ENCODE results near the gene DYNC1I1. TPM values are rescaled to one million over a fixed set of nuclear protein-coding genes. Genes with fewer than 3 reads are reported as not detected.

The DYNC1I1 gene
- total and polyA plus RNA-seq, 4 donors: 0.39 to 7.6 (median 1.5) TPM

DNA sequence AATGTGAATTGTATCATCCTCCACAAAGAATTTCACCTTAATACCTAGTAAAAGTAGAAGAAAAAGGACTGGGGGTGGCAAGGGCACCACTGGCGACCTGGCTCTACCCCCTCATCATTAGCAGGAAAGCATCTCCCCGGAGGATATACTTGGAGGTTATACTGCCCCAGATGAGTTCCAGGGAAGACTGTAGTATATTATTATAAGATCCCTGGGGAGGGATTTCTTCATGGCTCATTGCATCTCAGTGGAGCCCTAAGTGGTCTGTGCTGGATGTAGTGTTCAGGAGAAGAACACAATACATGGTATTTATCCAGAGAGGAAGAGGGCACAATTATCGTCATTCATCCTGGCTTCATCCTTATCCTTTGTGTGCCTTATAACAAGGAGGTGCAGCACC, 14.2 kb upstream of the DYNC1I1 start:
- no peak overlapping the region for H3K27ac ChIP-seq (ENCODE audit: low read depth in 1 of 2, low read length in 1 of 2)
- H3K27me3 ChIP-seq (ENCODE audit: control insufficient read depth in 3 of 3, insufficient read depth in 3 of 3, low read length in 2 of 3): peaks cover 0 to 2% (median 0%) of the 10 kb centered on the region in 3 donors
- H3K9me3 ChIP-seq (ENCODE audit: control insufficient read depth in 4 of 4, insufficient read depth in 3 of 4, low read length in 3 of 4): peaks cover 0 to 3% (median 0%) of the 10 kb centered on the region in 4 donors
- DNase-seq (no peak), ATAC-seq (ENCODE audit: insufficient read depth, low FRiP score) (no peak)
- 77 to 83% methylated on average over 3 of the region's 3 CpGs for WGBS, 2 donors
- no peak overlapping the region for H3K9ac ChIP-seq (ENCODE audit: insufficient read depth in 1 of 2, low read length in 2 of 2)
- no peak overlapping the region for H3K4me3 ChIP-seq
- no peaks in the 10 kb centered on the region for H3K36me3 ChIP-seq (ENCODE audit: control insufficient read depth in 4 of 4, insufficient read depth in 4 of 4, low read length in 4 of 4)
- H3K4me1 ChIP-seq (ENCODE audit: control insufficient read depth in 5 of 5, insufficient read depth in 5 of 5, low read length in 5 of 5): no peaks in the 10 kb centered on the region
- TF ChIP-seq, protein P1, sequence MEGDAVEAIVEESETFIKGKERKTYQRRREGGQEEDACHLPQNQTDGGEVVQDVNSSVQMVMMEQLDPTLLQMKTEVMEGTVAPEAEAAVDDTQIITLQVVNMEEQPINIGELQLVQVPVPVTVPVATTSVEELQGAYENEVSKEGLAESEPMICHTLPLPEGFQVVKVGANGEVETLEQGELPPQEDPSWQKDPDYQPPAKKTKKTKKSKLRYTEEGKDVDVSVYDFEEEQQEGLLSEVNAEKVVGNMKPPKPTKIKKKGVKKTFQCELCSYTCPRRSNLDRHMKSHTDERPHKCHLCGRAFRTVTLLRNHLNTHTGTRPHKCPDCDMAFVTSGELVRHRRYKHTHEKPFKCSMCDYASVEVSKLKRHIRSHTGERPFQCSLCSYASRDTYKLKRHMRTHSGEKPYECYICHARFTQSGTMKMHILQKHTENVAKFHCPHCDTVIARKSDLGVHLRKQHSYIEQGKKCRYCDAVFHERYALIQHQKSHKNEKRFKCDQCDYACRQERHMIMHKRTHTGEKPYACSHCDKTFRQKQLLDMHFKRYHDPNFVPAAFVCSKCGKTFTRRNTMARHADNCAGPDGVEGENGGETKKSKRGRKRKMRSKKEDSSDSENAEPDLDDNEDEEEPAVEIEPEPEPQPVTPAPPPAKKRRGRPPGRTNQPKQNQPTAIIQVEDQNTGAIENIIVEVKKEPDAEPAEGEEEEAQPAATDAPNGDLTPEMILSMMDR (IDR thresholded peaks at IDR 0.05; ENCODE audit: control extremely low read depth, extremely low read depth): no peak

- 91 to 94% methylated on average over 2 of the region's 2 CpGs for WGBS, 2 donors
- H3K4me3 ChIP-seq: no peak overlapping the region
- H3K36me3 ChIP-seq (ENCODE audit: control insufficient read depth in 4 of 4, insufficient read depth in 4 of 4, low read length in 4 of 4): no peaks in the 10 kb centered on the region
- peaks cover 0 to 3% (median 0%) of the 10 kb centered on the region in 4 donors for H3K9me3 ChIP-seq (ENCODE audit: control insufficient read depth in 4 of 4, insufficient read depth in 3 of 4, low read length in 3 of 4)
- no peaks in the 10 kb centered on the region for H3K27me3 ChIP-seq (ENCODE audit: control insufficient read depth in 3 of 3, insufficient read depth in 3 of 3, low read length in 2 of 3)
- TF ChIP-seq, protein P1 (IDR thresholded peaks at IDR 0.05; ENCODE audit: control extremely low read depth, extremely low read depth): no peak
- no peaks in the 10 kb centered on the region for H3K4me1 ChIP-seq (ENCODE audit: control insufficient read depth in 5 of 5, insufficient read depth in 5 of 5, low read length in 5 of 5)
- H3K9ac ChIP-seq (ENCODE audit: insufficient read depth in 1 of 2, low read length in 2 of 2): no peak overlapping the region
- ATAC-seq (ENCODE audit: insufficient read depth, low FRiP score) (no peak), DNase-seq (no peak)
- H3K27ac ChIP-seq (ENCODE audit: low read depth in 1 of 2, low read length in 1 of 2): no peak overlapping the region
These were observed 6.3 kb upstream of the DYNC1I1 start for GRCh38 chr7:95766086-95766485.

DNA sequence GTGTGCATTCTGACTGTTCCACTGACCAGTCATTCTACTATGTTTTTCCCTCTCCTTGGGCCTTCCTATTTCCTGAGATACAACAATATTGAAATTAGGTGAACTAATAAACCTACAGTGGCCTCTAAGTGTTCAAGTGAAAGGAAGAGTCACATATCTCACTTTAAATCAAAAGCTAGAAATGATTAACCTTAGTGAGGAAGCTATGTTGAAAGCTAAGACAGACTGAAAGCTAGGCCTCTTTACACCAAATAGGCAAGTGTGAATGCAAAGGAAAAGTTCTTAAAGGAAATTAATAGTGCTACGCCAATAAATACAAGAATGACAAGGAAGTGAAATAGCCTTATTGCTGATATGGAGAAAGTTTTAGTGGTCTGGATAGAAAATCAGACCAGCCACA, 5.7 kb upstream of the DYNC1I1 start:
- H3K27ac ChIP-seq (ENCODE audit: low read depth in 1 of 2, low read length in 1 of 2): no peak overlapping the region
- H3K4me1 ChIP-seq (ENCODE audit: control insufficient read depth in 5 of 5, insufficient read depth in 5 of 5, low read length in 5 of 5): no peaks in the 10 kb centered on the region
- no peaks in the 10 kb centered on the region for H3K27me3 ChIP-seq (ENCODE audit: control insufficient read depth in 3 of 3, insufficient read depth in 3 of 3, low read length in 2 of 3)
- H3K9ac ChIP-seq (ENCODE audit: insufficient read depth in 1 of 2, low read length in 2 of 2): no peak overlapping the region
- ATAC-seq (ENCODE audit: insufficient read depth, low FRiP score) (no peak), DNase-seq (no peak)
- 90 to 91% methylated on average over 1 of the region's 1 CpG for WGBS, 2 donors
- no peaks in the 10 kb centered on the region for H3K36me3 ChIP-seq (ENCODE audit: control insufficient read depth in 4 of 4, insufficient read depth in 4 of 4, low read length in 4 of 4)
- no peak overlapping the region for H3K4me3 ChIP-seq
- H3K9me3 ChIP-seq (ENCODE audit: control insufficient read depth in 4 of 4, insufficient read depth in 3 of 4, low read length in 3 of 4): peaks cover 0 to 3% (median 0%) of the 10 kb centered on the region in 4 donors
- TF ChIP-seq, protein P1 (IDR thresholded peaks at IDR 0.05; ENCODE audit: control extremely low read depth, extremely low read depth): no peak
